NCI-H345 treated with DMSO at 0.1 percent for 48 hours (cell line): ENCODE measurements around the gene ABCG8.
"Not testable (repeated sequence)": the region's sequence is repeated elsewhere in the genome, so short reads cannot be mapped to it uniquely, and the experiment has no call there.

ENCODE experiments used
- DNase-seq: peaks from one replicate; lab custom pipeline; 2025; ENCODE audit not compliant: unreplicated experiment; lab: John Stamatoyannopoulos, UW

Gene ABCG8

DNA sequence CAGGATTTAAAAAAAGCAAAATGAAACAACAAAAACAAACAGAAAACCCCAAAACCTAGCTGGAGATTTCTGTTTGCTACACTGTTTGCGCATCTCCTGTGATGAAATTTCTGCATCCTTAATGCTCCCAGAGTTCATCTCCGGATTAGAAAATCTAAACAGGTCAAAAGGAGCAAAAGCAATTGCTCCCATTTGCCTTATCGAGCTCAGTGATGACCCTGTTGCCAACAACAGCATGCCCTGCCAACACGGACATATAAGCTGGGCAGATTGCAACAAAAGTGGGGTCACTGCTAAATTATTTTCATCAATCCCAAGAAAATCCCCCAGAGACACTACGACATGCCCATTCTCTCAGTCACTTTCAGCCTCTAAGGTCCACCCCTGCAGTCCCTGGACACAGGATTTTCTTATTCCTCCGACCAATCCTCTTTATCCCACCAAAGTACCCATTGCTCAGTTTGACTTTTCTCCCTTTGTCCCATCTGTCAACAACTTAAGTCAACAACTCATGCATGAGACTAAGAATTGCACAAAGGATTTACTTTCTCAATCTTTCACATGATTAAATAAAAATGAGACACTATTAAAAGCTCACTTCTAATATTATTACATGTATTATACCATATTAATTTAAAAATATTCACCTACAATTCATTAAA is 67.8 kb downstream of the ABCG8 start:
- no peak for DNase-seq

DNA sequence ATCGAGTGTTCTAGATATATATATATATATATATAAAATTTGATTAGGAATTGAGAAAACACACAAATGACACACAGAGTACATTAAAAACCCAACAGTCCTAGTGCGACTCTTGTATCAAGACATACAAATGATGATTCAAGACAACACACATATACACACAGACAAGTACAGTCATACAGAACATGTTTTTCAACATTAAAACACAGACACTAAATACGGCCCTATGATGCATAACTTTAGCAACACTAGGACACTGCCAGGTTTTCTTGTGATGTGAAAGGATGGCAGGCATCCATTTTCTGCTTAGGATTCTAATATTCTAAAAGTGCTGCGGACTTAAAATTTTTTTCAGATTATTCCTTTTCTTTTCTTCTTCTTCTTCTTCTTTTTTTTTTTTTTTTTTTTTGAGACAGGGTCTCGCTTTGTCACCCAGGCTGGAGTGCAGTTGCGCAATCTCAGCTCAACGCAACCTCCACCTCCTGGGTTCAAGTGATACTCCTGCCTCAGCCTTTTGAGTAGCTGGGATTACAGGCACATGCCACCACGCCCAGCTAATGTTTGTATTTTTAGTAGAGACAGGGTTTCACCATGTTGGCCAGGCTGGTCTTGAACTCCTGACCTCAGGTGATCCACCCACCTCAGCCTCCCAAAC is 72.5 kb downstream of the ABCG8 start:
- not testable (repeated sequence) for DNase-seq

DNA sequence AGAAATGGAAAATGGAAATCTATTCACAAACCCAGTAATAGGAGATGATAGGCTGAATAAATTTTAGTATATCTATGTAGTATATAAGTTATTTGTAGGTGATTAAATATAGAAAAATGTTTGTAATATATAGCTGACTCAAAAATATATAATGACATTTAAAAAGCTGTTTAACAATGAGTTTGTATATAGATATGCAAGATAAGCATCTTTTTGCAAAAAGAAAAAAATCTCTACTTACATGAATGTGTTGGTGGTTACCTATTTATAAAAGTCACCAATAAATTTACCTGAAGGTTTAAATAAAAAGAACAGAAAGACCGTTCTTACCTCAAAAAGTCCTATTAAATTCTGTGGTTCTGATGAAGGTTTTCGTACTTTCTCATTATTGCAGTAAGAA is 85.7 kb downstream of the ABCG8 start:
- DNase-seq, result no peak

DNA sequence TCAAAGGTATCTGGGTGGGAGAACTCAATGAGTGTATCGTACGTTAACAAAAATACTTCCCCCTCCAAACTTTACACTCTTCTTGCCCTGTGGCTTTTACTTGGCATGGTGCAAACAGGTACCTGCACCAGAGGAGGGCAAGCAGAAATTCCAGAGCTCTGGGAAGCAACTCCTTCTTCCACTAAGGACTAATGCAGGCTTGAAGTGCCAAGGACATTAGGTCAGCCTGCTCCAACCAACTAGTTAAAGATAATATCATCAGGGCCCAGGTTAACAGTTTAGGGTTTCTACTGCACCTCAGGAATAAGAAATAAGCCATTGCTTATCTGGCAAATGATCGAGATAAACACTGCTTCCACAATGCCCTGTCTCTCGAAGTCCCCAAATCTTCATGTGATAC is 86.7 kb downstream of the ABCG8 start:
- DNase-seq, result no peak

DNA sequence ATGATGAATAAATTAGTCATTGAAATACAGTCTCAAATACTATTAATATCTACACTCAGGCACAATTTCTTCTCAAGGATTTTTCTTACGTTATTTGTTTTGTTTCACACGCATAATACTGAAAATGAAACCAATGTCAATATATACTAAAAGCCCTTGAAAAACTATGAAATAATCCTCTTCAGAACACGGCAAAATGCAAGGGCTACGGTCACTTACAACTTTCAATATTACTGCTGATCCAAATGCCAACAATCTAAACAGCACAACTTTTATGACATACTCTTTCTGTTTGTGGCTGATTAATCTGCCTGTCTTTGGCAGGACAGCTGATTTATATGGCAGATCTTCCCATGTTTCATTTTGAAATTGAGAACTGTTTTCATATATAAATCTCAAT is 88.7 kb downstream of the ABCG8 start:
- DNase-seq, result no peak

DNA sequence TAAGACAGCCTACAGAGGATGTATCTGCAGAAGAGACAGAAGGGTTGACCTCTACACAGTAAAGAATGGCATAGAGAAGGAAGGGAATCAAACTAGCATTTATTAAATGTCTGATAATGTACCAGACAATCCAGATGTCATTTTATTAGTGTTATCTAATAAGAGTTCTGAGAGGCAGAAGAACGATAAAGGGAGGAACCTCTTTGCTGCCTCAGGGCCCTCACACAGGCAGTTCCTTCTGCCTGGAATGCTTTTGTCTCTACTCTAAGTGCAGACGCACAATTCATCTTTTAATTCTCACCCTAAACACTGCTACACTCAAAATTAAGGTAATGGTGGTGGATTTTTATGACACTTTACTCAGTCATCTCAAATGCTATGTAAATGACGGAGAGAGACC is 92.5 kb downstream of the ABCG8 start:
- DNase-seq, result no peak
